ENCODE data around the gene DCC.
"Not testable (repeated sequence)": the region's sequence is repeated elsewhere in the genome, so short reads cannot be mapped to it uniquely, and the experiment has no call there.

The DCC gene

GRCh38 chr18:52348209-52348608 is 8.2 kb downstream of the DCC start:
- DNase-seq, result no peak

- no peak for DNase-seq
Measured at GRCh38 chr18:52349498-52349897, 9.5 kb downstream of the DCC start.

- no peak for DNase-seq
Measured at GRCh38 chr18:52352920-52353319, 12.9 kb downstream of the DCC start.

- no peak for DNase-seq
Measured at GRCh38 chr18:52353589-52353988, 13.6 kb downstream of the DCC start.

GRCh38 chr18:52363861-52364260 is 23.9 kb downstream of the DCC start:
- no peak for DNase-seq

- DNase-seq, result not testable (repeated sequence)
Measured at GRCh38 chr18:52366851-52367250, 26.9 kb downstream of the DCC start.

- no peak for DNase-seq
Measured at GRCh38 chr18:52367953-52368742, 28.2 kb downstream of the DCC start.

GRCh38 chr18:52370841-52371240 is 30.8 kb downstream of the DCC start:
- DNase-seq, result no peak

GRCh38 chr18:52376104-52376503 is 36.1 kb downstream of the DCC start:
- DNase-seq, result no peak

GRCh38 chr18:52377094-52377493 is 37.1 kb downstream of the DCC start:
- no peak for DNase-seq

GRCh38 chr18:52386306-52386705 is 46.3 kb downstream of the DCC start:
- DNase-seq, result no peak

- no peak for DNase-seq
Measured at GRCh38 chr18:52387175-52387574, 47.2 kb downstream of the DCC start.

- no peak for DNase-seq
Measured at GRCh38 chr18:52391810-52392559, 52.0 kb downstream of the DCC start.

- no peak for DNase-seq
Measured at GRCh38 chr18:52394602-52395001, 54.6 kb downstream of the DCC start.

GRCh38 chr18:52395146-52395852 is 55.3 kb downstream of the DCC start:
- no peak for DNase-seq

- DNase-seq, result no peak
Measured at GRCh38 chr18:52401236-52401635, 61.2 kb downstream of the DCC start.

GRCh38 chr18:52402814-52403213 is 62.8 kb downstream of the DCC start:
- no peak for DNase-seq

GRCh38 chr18:52403291-52404021 is 63.5 kb downstream of the DCC start:
- no peak for DNase-seq

- no peak for DNase-seq
Measured at GRCh38 chr18:52408800-52409302, 68.9 kb downstream of the DCC start.

- DNase-seq, result no peak
Measured at GRCh38 chr18:52409727-52410126, 69.7 kb downstream of the DCC start.

GRCh38 chr18:52415131-52415530 is 75.1 kb downstream of the DCC start:
- no peak for DNase-seq

- no peak for DNase-seq
Measured at GRCh38 chr18:52422985-52423601, 83.1 kb downstream of the DCC start.

All from inflammatory macrophage (primary cell).